HG03103 (cell line): ENCODE results near the gene APH1B.

Experiments
- ATAC-seq: cut with Tn5 transposase; IDR thresholded peaks from one replicate; pipeline ENCODE4 v1.9.1; 2021; ENCODE audit warnings: low read depth; ENCODE audit not compliant: unreplicated experiment

Gene APH1B

DNA sequence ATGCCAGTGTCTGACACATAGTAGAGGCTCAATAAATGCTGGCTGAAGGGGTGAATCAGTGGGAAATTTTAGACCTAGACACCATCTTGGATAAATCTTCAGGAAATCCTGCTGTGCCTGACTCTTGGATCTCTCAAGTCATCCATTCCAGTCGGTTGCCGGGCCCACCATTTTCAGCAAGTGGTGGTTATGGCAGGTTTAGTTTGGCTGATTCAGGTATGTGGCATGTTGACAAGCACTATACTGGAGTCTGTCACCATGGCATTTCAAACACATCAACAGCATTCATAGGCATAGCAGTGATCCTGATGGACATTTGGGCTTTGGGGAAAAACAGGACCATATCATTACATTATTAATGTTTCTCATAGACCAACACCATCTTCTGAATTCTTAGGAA, 25.7 kb upstream of the APH1B start:
- ATAC-seq, result no peak

DNA sequence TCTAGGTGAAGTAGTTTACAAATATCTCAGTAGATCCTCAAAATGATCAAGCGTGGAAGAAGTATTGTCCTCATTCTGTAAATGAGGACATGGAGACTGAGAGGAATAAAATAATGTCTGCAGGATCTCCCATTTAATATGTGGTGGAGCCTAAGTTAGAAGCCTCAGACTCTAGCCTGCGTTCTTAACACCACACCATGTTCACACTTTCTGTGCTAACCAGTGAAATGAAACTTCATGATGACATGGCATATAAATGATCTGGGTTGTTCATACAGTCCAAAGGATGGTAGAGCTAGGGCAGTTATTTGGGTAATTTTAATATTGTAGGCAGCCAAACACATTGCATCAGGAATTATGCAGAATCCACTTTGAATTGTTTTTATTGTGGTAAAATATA, 25.1 kb upstream of the APH1B start:
- no peak for ATAC-seq

DNA sequence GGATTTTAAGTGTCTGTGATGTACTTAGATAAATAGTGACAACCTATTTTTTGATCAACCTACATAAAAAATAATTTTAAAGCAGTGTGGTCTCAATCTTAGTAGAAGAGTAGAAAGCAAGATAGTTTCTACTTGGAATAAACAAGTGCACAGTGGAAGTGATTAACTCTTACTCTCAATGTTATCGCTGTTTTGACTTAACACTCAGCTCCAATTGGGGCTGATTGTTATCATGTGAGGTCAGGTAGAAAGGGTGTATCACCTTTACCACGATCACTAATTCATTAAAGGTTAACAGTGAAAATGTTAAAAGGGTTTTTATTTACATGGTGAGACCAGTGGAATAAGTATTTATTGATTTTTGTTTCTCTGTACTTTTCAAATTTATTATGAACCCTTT, 22.4 kb upstream of the APH1B start:
- ATAC-seq, result no peak

DNA sequence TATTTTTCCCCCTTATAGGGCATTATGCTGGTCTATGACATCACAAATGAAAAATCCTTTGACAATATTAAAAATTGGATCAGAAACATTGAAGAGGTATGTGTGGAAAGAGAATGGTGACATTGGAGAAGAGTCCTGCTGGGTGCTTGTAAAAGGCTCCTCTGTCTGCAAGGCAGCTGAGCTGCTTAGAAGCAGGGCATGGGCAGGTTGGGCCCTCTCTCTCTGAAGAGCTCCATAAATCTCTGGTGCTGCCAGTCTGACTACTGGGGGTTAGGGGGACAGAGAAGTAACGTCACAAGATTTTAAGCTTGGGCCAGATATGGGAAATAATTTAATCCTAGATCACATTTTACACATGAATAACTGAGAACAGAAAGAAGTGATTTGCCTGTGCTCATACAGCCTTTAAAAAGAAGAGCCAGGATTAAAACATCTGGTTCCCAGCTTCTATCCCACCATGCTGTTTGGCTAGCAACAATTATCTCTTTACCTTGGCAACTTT, 21.9 kb upstream of the APH1B start:
- ATAC-seq, result no peak

DNA sequence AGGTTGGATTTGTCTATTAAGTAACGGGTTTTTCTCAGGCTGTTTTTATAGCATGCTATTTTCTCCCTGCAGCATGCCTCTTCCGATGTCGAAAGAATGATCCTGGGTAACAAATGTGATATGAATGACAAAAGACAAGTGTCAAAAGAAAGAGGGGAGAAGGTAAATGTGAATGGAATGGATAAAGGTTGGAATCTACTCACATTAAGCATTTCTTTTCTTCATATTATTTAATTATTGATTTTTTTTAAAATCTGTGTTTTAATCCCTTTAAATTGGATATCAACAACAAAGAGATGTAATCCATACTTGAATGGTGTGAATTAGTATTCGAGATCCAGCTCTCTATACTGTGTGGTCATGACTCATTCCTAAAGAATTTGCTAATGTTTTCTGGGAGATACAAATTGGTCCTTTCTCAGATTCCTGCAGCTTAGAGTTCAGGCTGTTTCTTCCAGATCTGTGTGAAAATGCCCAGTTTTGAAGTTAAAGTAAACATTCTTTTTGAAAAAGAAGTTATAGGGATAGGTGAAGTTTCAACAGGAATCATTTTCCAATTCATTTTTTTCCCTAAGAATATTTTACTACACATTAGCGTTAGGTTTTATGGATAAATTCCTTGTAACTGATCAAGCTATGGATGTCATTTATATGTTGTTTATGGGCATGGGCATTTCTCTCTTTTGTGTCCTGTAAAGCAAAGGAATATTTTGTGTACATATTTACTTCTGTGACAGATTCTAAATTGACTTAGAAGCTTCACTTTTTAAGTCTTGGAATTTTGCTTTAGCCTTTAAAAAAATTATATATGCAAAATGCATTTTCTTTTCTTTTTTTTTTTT, 20.8 kb upstream of the APH1B start:
- ATAC-seq, result no peak

DNA sequence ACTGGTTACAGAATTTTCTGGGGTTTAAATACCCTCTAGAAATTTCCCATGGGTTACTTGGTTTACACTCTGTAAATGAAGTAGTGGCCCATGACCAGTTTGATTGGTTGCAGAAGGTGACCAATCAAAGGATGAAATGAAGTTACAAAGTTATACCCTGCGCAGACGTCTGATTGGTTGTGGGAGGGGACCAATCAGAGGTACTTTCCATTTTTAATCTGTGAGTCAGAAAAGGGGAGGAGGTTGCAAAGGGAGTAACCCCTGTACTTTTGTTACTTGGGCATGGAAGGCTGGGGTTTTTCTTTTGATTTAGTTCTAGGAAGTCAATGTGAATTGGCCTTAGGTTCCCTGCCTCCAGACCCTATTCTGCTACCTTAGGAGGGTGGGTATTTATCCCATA, 18.7 kb upstream of the APH1B start:
- ATAC-seq, result no peak

DNA sequence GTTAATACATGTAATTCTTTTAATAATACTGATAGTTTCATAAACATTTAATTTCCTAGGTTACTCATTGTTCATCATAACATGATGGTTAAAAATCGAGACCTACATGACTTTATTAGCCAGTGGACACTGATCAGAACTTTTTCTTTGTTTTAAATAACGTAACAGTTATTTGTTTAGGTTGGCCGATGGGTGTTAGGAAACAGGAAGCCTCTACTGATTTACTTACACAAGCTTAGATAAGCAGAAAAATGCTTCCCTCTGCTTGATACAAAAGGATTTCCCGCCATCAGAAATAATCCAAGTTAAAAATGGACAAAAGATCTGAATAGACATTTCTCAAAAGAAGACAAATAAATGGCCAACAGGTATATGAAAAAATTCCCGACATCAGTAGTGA, 16.6 kb upstream of the APH1B start:
- ATAC-seq, result no peak

DNA sequence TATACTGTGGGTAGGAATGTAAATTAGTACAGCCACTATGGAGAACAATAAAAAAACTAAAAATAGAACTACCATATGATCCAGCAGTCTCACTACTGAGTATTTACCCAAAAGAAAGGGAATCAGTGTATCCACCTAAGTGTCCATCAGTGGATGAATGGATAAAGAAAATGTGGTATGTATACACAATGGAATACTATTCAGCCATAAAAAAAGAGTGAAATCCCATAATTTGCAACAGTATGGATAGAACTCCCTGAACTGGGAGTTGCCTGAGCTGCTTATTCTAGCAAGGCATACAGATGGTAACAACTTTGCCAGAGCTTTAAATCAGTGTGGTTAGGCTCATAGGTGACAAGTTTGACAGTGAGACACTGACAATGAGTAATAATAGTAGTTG, 16.1 kb upstream of the APH1B start:
- no peak for ATAC-seq

DNA sequence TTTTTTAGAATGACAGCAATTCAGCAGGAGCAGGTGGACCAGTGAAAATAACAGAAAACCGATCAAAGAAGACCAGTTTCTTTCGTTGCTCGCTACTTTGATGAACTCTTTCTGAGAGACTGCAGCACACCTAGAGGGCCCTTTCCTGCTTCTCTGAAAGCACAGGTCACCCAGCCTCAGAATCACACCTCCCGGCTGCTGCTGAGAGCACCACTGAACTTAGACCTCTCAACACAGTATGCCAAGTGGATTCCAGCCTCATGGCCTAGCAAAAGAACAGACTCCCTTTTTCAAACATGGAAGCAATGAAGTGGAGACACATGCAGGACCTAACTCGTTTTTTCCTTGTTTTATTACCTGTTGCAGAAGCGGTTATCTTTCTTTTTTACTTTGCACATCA, 13.9 kb upstream of the APH1B start:
- ATAC-seq, result no peak

DNA sequence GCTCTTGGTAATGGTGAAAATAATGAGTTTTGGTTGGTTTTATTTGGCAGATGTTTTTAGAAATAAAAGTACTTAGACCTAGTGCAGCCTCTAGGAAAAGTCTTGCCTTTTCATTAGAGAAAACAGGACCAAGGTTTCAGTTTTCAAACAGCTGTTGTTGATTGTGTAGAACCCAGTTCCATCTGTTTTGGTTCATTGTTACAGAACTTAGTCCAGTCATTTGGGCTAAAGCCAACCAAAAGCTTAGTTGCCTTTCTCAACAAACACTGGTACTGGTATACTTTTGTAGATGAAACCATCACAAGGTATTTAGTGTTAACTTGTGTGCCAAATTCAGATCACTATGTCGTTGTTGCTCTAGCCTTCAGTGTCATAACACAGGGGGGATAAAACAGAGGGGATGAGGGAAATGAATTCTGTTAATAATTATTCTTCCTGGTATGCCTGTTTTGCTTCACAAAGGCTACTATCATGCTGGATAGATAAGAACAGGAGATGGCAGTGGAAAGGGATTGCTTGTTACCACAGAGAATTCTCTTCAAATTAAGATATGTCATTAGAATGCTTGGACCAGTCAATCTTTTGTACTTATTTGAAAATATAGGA, 12.6 kb upstream of the APH1B start:
- ATAC-seq, result no peak

DNA sequence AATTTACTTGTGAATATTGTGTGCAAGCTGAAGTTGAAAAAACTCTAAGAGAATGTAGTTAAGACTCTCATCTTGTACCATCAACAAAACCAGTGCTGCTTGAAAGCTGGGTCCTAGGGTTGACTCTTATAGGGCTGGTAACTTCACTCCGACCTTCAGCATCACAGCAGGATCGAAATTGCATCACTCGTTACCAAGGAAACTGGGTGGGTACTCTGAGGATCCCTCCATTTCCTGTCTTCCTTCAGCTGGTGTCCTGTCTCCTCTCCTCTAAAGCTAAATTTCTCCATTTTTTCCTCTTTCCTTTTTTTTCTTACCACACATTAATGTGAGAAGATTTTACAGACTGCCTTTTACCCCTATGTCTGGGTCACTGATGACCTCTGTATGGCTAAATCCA, 3.0 kb upstream of the APH1B start:
- no peak for ATAC-seq

DNA sequence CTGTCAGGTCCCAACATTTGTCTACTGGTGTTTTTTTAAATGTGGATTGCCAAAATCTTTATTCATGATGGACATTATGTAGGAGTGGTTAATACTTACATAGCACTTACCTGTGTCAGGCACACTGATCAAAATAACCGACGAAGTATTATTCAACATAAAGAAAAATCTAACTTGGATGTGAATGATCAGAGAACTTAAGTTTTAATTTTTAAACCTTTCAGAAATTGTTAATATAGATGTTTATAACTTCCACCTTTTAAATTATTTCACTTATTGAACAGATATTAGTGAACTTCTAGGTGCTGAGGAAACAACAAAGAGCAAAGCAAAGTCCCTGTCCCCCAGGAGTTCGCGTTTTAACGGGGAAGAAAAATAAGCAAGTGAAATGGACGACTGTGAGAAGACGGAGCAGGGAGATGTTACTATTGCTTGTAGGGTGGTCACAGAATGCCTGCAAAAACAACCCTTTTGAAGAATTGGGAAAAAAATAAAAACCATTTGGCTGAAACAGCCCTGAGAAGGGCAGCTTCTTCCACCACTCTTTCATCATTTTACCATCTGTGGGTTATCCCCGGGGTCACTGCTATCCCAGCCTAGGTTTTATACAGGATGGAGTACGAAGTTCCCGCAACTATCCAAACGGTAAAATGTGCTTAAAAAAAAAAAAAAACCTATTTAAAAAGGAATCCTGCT, 915 bp upstream of the APH1B start:
- ATAC-seq, result no peak

DNA sequence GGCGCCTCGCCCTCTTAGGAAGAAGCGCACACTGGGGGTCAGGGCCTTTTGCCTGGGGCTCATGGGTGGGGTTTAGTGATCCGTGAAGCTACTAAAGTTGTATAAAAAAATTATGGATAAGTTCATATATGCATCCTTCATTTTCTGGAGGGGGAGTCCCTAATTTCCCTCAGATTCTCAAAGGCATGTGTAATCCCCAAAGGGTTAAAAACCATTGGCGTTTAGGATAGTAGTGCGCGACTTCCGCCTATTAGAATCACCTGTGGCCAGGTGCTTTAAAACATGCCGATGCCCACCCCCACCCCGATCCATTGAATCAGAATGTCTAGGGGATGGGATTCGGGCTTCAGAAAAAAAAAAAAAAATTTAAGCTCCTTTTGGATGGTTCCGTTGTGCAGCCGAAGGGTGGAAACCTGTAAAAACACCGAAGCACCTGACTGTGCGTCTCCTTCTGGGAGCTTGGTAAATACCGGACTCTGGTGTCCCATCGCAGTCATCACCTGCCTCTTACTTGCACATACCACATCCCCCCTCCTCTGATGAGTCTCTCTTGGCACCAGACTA, 570 bp downstream of the APH1B start:
- no peak for ATAC-seq

DNA sequence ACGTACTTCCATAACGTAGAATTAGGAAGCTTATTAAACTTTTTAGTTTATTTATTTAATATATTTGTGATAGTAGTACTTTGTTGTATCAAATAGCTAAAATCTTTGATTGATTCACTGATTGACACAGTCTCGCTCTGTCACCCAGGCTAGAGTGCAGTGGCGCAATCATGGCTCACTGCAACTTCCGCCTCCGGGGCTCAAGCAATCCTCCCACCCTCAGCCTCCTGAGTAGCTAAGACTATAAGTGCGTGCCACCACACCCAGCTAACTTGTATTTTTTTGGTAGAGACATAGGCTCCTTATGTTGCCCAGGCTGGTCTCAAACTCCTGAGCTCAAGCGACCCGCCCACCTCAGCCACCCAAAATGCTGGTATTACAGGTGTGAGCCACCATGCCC, 5.7 kb downstream of the APH1B start:
- ATAC-seq, result no peak

DNA sequence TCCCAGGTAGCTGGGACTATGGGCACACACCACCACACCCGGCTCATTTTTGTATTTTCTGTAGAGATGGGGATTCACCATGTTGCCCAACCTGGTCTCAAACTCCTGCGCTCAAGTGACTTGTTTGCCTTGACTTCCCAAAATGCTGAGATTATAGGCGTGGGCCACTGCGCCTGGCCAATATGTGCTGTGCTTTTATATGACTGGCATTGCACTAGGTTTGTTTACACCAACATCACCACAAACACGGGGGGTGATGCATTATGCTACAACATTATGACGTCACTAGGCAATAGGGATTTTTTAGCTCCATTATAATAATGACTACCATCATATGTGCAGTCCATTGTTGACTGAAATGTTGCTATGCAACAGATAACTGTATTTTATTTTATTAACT, 6.9 kb downstream of the APH1B start:
- no peak for ATAC-seq

DNA sequence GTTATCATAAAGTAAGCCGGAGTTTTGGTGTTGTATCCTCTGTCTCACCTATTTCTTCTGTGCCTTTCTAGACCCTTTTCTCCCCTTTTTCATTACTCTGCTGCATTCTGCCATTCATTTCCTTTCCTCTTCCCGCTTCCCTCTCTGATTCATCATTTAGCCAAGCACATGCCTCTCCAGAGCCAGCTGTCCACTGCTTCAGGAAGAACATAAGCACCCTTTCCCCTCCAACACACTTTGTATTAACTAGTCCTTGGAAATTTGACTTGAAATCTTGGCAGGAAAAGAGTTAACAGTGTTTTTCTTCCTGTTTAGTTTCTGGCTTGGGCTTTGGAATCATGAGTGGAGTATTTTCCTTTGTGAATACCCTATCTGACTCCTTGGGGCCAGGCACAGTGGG, 9.7 kb downstream of the APH1B start:
- ATAC-seq, result no peak

DNA sequence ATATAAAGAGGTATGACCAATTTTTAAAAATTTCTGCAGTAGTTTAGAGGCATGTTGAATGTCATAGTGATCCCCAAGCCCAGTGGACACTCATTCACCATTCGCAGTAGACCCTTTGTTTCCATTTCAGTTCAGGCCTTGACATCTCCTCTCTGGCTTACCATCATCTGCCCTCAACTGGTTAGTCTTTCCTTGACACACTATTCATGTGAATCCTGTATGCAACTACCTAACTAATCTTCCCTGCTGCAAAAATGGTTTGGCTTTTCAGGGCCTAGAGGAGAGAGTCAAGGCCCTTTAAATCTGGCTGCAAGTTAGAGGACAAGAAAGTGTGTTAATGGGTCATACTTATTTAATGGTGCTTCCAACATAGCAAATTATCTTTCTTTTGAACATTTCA, 10.9 kb downstream of the APH1B start:
- ATAC-seq, result no peak

DNA sequence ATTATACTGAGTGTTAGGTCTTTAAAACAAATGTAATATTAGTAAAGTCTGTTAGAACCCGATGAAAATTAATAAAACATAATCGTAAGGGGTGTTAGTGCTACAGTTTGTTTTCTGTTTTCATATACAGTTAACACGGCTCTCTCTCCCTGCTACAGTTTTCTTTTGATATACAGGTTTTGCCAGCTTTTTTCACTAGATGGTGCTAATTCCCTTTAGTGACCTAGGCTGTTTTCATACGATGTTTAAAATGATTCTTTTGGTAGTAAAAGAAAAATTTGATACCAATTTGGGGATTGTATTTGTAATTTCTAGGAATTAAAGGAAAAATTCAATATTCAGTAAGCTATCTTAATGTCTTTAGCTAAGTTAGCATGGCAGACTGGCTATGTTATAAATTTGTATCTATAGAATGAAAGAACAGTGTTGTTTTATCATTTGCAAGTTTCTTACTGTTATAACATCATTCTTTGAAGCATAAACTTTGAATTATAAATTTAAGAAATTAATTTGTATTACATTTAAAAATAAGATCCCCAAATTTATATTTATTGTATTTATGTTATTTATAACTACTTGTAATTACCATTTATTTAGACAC, 11.5 kb downstream of the APH1B start:
- no peak for ATAC-seq

DNA sequence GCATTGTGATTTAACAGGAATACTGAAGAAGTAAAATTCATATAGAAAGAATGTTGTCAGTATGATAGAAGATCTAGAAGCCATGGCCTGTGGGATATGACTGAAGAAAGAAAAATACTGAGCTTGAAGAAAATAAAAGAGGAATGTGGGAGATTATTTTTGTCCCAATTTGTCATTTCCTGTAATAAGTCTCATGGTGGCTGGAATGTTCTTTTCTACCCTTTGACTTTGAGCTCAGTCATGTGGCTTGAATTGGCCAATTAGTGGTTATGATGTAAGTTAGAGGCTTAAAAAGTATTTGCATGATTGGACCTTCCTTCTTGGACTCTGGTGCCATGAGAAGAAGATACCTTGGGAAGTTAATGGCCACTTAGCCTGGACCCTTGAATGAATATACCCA, 14.1 kb downstream of the APH1B start:
- ATAC-seq, result no peak

DNA sequence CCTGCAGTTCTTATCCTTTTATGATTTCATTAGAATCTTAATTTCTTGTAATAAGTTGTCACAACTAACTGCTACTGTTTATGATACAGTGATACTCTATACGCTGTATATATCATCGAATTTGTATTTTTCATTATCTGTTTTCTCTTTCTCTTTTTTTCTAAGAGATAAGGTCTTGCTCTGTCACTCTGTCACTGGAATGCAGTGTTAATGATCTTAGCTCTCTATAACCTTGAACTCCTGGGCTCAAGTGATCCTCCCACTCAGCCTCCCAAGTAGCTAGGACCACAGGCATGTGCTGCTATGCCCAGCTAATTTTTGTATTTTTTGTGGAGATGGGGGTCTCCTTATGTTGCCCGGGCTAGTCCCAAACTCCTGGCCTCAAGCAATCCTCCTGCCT, 14.8 kb downstream of the APH1B start:
- ATAC-seq, result no peak

DNA sequence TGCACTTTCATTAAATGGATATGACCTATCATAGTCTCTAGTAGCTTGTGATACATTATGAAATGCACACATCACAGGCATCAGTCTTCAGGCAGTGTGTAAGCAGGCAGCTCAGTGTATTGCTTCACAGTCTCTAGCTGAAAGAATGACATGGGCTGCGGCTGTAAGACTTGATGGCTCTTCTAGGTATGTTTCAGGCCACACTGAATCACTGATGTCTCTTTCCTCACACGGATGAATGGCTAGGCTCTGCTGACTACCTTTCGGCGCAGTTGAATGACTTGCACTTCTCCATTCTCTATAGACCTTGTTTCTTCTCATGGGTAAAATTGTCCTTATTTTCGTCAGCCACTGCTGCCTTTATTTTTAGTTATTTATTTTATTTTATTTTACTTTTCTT, 15.4 kb downstream of the APH1B start:
- peak; percentile 76 for ATAC-seq
